HG03520 (cell line): Measurements from ENCODE around the gene RORC.
"Not testable (repeated sequence)": the region's sequence is repeated elsewhere in the genome, so short reads cannot be mapped to it uniquely, and the experiment has no call there.

ENCODE experiments used
- ATAC-seq: cut with Tn5 transposase; IDR thresholded peaks from one replicate; pipeline ENCODE4 v1.9.1; 2021; ENCODE audit warnings: mild to moderate bottlenecking, moderate library complexity; ENCODE audit not compliant: unreplicated experiment

The RORC gene

GRCh38 chr1:151807131-151807530, 24.5 kb downstream of the RORC start:
- no peak for ATAC-seq

- no peak for ATAC-seq
These were observed 25.4 kb downstream of the RORC start for GRCh38 chr1:151806170-151806569.

- no peak for ATAC-seq
These were observed 26.4 kb downstream of the RORC start, which contains the start of gene LINGO4 for GRCh38 chr1:151805066-151805820. LINGO4 (minus strand) TSS chr1:151805419; CDS start chr1:151802704, 2,715 bp downstream.

- ATAC-seq: no peak
These were observed 27.7 kb downstream of the RORC start for GRCh38 chr1:151803915-151804314.

- ATAC-seq: no peak
These were observed 28.4 kb downstream of the RORC start for GRCh38 chr1:151803164-151803563.

GRCh38 chr1:151802372-151802771, 29.2 kb downstream of the RORC start:
- no peak for ATAC-seq

GRCh38 chr1:151801846-151802245, 29.8 kb downstream of the RORC start:
- ATAC-seq: no peak

- no peak for ATAC-seq
These were observed 30.2 kb downstream of the RORC start for GRCh38 chr1:151801310-151801820.

GRCh38 chr1:151800830-151801229, 30.8 kb downstream of the RORC start:
- ATAC-seq: no peak

- ATAC-seq: no peak
These were observed 32.2 kb downstream of the RORC start for GRCh38 chr1:151799179-151800022.

- no peak for ATAC-seq
These were observed 33.0 kb downstream of the RORC start for GRCh38 chr1:151798571-151798970.

GRCh38 chr1:151790940-151791651, 40.5 kb downstream of the RORC start:
- no peak for ATAC-seq

GRCh38 chr1:151790071-151790939, 41.3 kb downstream of the RORC start, which contains the start of gene TDRKH:
TDRKH (minus strand) TSS chr1:151790500; CDS start chr1:151783022, 7,478 bp downstream.
- peak; percentile 91 for ATAC-seq

- no peak for ATAC-seq
These were observed 43.9 kb downstream of the RORC start for GRCh38 chr1:151787689-151788088.

- no peak for ATAC-seq
These were observed 47.8 kb downstream of the RORC start for GRCh38 chr1:151783796-151784195.

- no peak for ATAC-seq
These were observed 48.9 kb downstream of the RORC start for GRCh38 chr1:151782741-151783140.

GRCh38 chr1:151782026-151782425, 49.6 kb downstream of the RORC start:
- ATAC-seq: not testable (repeated sequence)

- ATAC-seq: not testable (repeated sequence)
These were observed 50.9 kb downstream of the RORC start for GRCh38 chr1:151780736-151781135.

GRCh38 chr1:151779852-151780251, 51.8 kb downstream of the RORC start:
- no peak for ATAC-seq

- no peak for ATAC-seq
These were observed 54.3 kb downstream of the RORC start for GRCh38 chr1:151777317-151777716.
